ELR (cell line): Measurements from ENCODE around the gene KCNG2.
"Not testable (repeated sequence)": the region's sequence is repeated elsewhere in the genome, so short reads cannot be mapped to it uniquely, and the experiment has no call there.

Source experiments
- DNase-seq: peaks from one replicate; pipeline ENCODE4 v3.0.0-alpha.2; 2015; ENCODE audit warnings: low read depth

Gene KCNG2, protein sequence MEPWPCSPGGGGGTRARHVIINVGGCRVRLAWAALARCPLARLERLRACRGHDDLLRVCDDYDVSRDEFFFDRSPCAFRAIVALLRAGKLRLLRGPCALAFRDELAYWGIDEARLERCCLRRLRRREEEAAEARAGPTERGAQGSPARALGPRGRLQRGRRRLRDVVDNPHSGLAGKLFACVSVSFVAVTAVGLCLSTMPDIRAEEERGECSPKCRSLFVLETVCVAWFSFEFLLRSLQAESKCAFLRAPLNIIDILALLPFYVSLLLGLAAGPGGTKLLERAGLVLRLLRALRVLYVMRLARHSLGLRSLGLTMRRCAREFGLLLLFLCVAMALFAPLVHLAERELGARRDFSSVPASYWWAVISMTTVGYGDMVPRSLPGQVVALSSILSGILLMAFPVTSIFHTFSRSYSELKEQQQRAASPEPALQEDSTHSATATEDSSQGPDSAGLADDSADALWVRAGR

DNA sequence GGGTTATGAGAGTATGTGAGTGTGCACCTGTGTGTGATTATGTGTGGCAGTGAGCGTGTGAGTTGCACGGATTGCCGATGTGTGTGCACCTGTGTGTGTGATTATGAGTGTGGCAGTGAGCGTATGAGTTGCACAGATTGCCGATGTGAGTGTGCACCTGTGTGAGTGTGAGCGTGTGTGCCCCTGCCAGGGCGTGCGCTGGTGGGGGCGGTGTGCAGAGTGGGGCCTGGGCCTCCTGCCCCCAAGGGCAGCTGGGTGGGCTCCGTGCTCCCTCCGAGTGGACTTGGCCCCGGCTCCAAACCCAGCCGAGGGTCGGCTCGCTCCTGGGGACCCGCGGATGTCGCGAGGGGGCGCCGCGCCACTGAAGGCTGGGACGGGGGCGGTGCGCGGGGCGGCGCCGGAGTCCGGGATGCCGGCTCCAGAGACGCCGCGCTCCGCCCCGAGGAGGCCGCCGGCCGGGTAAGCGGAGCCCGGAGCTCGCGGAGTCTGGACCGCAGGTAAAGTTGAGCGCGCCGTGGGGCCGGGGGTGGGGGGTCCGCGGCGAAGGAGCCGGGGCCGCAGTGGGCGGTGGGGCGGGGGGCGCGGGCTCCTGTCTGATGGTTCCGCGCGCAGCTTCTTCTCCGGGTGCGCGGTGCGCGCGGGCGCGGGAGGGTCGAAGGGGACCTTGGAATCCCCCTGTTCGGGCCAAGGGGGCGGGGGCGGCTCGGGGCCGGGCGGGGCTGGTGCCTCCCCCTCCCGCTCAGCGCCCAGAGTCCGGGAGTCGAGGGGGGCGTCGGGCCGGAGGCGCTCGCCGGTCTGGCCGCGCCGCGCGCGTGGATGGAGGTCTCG is at the start of gene KCNG2:
Gene KCNG2 (plus strand): TSS at position 421 of the 828 bp plus-strand sequence. CDS start 65,730 bp downstream, outside the sequence.
- no peak for DNase-seq

DNA sequence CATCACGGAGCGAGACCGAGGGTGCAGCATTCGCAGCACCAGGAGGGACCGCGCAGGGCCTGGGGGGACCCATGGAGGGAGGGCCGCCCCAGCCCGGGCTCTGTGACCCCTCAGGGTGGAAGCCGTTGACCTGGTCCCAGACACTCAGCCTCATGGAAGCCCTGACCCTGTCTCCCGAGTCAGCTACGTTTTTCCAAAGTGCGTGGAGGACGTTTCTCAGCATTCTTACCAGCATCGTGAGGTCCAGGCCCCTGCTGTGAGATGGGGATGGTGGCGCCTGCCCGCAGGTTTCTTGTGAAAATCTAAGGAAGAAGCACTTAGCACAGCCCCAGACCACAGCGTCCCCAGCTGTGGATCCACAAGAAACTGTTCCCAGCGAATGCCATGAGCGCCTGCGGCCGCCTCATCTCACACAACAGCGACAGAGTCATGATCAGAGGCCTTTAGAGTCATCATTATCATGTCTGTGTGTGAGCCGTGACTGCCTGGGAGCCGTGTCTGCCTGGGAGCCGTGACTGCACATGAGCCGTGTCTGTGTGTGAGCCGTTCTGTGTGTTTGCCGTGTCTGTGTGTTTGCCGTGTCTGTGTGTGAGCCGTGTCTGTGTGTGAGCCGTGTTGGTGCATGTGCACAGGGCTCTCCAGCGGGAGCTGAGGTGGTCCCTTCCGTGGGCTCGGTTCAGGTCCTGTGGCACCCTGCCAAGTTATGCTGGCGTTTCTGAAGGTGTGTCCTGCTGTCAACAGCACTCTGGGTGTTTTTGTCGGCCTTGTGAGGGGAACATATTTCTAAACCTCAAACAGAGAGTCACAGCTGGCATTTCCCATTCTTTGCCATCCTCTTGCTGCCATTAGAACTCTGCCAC is 49.2 kb upstream of the KCNG2 start:
- DNase-seq: no peak

DNA sequence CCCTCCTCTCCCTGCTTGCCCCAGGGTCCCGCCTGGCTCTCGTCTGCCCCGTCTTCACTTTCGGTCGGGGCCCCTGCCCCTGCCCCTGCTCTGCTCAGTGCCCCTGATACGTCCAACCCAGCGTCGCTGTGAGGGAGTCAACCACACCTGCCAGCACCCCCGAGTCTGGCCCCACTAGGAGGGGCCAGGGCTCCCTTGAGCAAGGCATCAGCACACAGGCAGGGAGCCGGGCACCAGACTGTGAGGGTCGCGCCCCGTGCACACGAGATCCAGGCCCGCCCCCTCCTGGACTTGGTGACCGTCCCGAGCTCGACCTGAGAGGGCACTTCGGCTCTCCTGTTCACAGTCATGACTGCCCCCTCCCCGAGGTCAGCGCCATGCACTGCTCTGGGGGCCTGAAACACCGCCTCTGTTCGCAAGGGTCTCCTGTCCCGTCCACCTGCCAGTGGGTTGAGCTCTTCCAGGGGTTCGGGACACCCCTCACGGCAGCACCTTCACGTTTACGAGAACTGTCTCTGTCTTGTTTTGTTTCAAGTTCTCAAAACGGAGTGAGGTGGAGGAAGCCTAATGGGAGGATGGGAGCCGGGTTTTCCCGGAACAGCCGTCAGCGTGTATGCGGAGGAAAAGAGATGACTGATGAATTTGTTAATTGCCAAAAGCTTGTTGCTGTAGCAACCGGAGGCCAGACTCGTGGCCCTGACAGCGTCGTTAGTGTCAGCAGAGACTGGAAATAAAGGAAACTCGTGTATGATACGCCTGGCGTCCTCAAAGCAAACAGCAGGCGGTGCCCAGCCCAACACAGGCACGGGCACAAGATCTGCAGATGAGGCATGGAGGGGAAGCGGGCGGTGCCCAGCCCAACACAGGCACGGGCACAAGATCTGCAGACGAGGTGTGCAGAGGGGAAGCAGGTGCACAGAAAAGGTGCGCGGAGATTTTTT is 48.2 kb upstream of the KCNG2 start:
- DNase-seq: no peak

DNA sequence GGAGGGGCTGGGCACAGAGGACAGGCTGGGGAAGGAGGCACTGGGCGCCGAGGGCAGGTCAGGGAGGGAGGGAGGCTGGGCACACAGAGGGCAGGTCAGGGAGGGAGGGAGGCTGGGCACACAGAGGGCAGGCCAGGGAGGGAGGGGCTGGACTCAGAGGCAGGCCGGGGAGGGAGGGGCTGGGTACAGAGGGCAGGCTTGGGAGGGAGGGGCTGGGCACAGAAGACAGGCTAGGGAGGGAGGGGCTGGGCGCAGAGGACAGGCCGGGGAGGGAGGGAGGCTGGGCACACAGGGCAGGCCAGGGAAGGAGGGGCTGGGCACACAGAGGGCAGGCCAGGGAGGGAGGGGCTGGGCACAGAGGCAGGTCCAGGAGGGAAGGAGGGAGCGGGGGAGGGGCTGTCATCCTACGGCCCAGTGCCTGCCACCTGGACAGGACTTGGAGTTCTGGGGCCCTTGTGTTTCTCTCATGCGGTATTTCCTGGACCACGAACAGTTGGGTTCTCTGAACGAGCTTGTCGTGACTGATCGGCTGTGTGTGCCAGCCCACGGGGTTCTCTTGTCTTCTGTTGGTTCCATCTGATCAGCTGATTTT is 46.7 kb upstream of the KCNG2 start:
- no peak for DNase-seq

DNA sequence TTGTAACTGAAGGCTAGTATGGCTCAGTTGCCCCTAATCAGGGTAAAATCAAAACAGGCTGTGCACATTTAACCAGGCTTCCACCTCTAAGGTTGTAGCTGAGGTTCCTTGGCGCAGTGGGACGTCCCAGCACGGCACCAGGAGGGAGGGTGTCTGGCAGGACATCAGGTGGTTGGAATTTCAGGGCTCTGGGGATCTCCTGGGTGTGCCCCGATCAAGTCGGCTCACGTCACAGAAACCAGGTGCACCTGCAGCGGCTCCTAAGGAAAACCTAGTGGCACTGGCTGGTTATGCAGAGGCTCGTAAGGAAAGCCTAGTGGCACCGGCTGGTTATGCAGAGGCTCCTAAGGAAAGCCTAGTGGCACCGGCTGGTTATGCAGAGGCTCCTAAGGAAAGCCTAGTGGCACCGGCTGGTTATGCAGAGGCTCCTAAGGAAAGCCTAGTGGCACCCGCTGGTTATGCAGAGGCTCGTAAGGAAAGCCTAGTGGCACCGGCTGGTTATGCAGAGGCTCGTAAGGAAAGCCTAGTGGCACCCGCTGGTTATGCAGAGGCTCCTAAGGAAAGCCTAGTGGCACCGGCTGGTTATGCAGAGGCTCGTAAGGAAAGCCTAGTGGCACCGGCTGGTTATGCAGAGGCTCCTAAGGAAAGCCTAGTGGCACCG is 45.7 kb upstream of the KCNG2 start:
- peak; percentile 12 for DNase-seq

DNA sequence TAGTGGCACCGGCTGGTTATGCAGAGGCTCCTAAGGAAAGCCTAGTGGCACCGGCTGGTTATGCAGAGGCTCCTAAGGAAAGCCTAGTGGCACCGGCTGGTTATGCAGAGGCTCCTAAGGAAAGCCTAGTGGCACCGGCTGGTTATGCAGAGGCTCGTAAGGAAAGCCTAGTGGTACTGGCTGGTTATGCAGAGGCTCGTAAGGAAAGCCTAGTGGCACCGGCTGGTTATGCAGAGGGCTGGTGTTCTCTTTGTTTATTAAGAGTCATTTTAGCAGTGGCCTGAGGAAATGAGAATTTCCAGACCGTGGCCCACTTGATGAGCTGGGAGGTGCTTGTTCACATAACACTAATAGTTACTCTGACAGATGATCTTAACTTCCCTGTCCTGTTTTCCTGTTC is 44.8 kb upstream of the KCNG2 start:
- DNase-seq: not testable (repeated sequence)

DNA sequence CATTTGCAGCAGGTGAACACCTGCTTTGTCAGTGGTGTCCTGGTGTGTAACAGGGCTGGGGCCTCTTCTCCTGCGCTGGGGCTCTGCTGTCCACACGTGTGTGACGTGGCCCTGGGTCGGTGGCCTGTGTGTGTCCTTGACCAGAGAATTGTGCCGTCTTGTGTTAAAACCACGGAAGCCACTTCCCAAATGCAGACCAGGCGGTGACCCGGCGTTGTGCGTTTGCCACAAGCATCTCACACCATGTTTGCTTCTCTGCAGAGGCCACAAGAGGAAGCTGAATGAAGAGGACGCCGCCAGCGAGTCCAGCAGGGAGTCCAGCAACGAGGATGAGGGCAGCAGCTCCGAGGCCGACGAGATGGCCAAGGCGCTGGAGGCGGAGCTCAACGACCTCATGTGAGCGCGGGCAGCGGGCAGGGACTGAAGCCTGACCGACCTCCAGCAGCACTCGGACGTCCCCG is 44.3 kb upstream of the KCNG2 start:
- no peak for DNase-seq

DNA sequence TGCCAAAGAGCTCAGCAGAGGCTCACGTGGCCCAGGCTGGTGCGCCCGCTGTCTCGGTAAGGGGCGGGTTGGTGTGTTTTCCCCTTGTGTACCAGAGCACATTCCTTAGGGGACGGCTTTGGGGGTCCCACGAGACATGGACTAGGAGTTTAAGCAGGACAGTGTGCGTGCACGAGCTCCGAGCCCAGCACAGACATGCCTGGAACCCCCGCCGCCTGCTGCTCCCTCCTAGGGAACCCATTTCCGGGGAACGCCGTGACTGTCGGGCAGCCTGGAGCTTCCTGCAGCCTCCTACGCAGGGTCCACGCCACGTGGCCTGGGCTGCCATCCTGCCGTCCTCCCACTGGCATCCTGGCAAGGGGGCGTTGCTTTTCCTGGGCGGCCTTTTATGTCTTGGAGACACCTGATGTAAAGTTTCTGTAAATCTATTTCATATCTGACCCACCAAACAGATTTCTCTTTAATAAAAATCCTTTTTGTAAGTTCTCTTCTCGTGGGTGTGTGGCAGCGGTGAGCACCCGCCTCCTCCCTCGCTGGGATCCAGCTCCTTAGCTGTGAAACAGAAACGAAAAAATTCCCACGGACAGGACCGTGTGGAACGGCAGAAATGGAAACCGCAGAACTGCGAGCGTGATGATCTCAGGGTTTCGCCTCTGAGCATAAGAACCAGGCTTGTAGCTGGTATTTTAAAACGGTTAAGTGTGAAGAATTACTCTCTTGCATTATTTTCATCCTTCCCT is 43.5 kb upstream of the KCNG2 start:
- no peak for DNase-seq

DNA sequence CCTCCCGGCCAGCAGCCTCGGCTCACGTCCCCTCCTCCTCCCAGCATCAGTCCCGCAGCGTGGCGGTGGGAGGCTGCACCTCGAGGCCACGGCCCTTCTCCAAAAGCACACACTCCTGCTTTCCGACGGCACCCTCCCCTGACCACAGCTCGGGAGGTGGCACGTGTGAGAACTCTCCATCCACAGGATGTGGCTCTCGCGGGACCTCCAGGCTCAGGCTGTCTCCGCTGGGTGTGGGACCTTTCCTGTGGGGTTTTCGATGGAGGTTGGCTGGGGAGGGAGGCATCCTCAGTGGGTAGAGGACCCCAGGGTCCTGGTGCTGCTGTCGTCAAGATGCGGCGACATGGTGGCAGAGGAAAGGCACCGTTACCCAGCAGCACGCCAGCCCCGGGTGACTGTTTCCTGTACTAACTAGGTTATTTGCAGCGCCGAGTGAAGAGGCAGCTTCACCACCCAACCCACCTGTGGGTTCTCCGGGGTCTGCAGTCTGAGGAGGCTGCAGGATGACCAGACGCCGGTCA is 42.8 kb upstream of the KCNG2 start:
- DNase-seq: no peak

DNA sequence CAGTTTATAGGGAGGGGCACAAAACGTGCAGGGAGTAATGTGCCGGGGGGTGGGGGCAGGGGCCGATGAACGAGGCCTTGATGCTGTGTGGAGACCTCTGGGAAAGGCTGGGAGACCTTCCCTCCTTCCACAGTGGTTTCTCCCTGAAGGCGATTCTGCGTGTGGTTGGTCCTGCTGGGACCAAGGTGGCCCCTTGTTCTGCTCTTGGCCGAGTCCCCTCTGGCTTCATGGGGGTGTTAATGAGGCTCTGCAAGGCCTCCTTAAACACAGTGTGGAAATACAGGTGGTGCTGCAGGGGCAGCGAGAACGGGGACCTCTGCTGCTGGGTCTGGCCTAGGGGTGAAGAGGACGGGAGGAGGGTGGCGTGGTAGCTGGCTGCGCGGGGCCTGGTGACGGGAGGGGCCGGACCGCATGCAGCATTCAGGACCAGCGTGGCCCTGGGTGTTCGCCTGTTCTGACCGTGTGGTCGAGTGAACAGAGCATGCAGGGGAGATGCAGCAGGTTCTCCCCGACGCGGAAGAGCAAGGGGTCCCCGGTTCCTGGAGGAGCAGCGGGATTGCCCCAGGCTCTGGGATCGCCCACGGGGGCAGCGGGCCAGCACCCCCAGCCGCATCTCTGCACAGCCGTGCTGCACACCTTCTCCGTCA is 42.1 kb upstream of the KCNG2 start:
- no peak for DNase-seq

DNA sequence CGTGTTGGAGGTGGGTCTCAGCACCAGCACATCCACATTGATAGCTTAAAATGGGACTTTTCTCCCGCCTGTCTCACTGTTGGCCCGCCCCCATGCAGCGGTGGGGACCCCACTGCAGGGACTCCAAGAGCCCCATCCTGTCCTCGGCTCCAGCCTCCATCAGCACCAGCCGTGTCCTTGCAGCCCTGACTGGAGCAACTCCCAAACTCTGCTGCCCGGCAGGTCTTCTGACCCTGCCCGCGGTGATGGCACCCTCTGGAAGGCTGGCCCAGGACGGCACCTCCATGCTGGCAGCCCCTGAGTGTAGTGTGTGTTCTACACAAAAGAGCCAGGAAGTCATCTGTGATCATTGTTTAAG is 41.6 kb upstream of the KCNG2 start:
- no peak for DNase-seq

DNA sequence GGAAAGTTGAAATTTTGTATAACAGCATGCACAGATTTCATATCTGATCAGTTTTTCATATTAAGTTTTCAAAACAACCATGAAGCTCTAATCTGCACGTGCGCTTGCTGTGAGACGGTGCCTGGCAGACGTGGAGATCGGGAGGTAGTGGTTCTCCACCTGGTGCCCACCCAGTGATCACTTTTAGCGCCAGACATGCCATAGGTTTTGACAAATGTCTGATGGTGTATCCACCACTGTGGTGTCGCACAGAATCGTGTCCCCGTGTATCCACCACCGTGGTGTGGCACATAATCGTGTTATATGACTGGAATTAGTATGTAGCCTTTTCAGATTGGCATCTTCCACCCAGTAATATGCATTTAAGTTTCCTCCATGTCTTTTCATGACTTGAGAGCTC is 40.9 kb upstream of the KCNG2 start:
- DNase-seq: no peak

DNA sequence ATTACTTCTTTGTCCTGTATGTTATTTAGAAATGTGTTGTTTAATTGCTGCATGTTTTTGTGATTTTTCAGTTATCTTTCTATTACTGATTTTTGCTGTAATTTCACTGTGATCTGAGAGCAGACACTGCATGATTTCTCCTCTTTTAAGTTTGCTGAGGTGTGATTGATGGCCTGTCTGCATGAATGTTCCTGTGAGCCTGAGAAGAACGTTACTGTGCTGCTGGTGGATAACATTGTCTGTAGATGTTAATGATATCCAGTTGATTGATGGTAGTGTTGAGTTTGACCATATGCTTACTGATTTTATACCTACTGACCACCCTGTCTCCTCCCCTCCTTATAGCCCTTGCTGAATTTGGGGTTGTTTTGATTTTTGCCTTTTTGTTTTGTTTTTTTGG is 37.4 kb upstream of the KCNG2 start:
- no peak for DNase-seq

DNA sequence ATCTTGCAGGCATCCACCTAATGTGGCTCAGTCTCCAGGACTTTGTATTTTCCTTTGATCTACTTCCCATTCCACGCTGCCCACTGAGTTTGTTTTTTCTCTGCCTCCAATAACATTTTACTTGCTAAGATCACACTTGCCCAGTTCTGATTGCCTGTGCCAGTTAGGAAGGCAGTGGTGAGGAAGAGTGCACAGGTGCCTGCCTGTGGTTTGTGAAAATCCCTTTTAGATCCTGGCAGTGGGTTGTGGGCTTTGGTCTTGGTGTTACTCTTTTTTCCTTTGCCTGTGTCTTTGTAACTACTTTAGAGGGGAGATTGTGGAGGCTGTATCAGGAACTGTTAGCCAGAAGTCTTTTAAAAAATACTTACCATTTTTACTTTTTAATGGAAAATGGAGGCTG is 36.9 kb upstream of the KCNG2 start:
- no peak for DNase-seq

DNA sequence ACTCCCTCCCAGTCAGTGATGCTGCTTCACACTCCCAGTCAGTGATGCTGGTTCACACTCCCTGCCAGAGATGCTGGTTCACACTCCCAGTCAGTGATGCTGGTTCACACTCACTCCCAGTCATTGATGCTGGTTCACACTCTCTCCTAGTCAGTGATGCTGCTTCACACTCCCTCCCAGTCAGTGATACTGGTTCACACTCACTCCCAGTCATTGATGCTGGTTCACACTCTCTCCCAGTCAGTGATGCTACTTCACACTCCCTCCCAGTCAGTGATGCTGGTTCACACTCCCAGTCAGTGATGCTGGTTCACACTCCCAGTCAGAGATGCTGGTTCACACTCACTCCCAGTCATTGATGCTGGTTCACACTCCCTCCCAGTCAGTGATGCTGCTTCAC is 34.3 kb upstream of the KCNG2 start:
- no peak for DNase-seq

DNA sequence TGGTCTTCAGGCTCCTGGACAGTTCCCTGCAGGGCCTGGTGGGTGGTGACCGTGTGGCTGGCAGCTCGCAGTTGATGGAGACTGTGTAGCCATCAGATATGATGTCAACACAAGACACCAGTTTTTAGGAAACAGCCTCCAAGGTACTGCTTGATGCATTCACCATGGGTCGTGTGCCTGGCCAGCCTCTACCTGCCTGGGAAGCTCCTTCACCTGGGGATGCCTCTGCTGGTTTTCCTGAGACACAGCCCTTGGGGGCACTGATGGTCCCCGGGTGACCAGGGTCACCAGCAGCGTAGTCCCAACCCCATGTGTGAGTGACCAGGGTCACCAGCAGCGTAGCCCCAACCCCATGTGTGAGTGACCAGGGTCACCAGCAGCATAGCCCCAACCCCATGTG is 33.6 kb upstream of the KCNG2 start:
- no peak for DNase-seq

DNA sequence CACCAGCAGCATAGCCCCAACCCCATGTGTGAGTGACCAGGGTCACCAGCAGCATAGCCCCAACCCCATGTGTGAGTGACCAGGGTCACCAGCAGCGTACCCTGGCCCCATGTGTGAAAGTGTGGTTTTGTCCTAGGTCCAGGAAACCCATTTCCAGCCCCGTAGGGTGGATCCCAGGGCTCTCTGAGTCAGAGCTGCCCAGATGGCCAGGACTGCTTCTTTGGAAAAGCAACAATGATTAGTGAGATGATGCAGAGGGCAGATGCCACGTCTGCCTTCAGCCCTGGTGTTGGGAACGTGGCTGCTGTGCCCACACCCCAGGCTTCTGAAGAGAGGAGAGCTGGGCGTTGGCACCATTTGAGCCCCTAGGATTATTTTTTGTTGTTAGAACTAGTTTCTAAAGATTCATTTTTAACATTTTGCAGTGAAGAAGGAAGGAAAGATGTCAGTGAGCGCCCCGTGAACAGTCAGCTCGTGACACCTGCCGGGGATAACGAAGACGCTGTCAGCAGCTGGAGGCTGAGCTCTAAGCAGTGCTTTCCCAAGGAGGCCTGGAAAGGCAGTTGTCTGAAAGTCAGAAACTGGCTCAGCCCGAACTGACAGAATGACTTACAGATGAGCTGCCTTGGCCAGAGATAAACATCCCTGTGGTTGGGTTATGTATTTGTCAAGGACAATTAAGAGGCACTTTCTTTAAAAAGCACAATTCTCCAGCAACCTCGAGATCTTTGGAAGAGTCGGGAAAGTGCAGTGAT is 32.1 kb upstream of the KCNG2 start:
- DNase-seq: no peak

DNA sequence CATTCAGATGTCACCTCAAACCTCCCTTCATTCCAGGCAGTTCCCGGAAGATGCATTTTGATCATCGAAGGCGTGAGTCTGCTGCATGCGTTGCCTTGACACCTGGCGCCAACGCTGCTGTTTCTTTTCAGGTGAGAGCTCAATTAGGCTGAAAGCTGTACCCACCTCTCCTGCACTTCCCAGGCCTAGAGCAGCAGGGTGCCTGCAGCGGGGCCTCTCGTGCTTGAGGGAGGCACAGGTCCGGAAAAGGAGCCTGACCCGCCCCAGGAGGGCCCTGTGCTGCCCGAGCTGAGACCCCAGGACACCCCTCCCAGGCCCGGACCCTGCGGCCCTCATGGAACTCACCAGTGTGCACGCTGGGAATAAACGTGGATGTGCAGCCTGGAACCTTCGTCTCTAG is 31.4 kb upstream of the KCNG2 start:
- no peak for DNase-seq
